A673 (cell line): ENCODE results near the gene NFKBIL1.
"Not testable (repeated sequence)": the region's sequence is repeated elsewhere in the genome, so short reads cannot be mapped to it uniquely, and the experiment has no call there.

Experiments
- CTCF ChIP-seq: fragments of 300-800, 200-600 bp; sonication (generic); conservative IDR thresholded peaks from 2 replicates; pipeline ENCODE4 v1.5.1; 2017; ENCODE audit warnings: low read depth, mild to moderate bottlenecking, antibody characterized with exemption, low read length, moderate library complexity, mixed read lengths
- EZH2 ChIP-seq: fragments of 200-600 bp; sonication (generic); IDR thresholded peaks from 2 replicates; pipeline ENCODE4 v1.6.1; 2017; ENCODE audit warnings: borderline replicate concordance, low read depth, mild to moderate bottlenecking, mixed read lengths, antibody characterized with exemption, low read length; ENCODE audit not compliant: poor library complexity, severe bottlenecking

- TF ChIP-seq CTCF, EZH2: not testable (repeated sequence)
These were observed 43.3 kb downstream of the NFKBIL1 start for GRCh38 chr6:31590691-31591090.
